ENCODE results near the gene PLCL1. TPM values are rescaled to one million over a fixed set of nuclear protein-coding genes. Genes with fewer than 3 reads are reported as not detected.

Gene PLCL1
- total RNA-seq, 4 donors from 2014 or later: 1.0 to 3.7 (median 2.6) TPM

DNA sequence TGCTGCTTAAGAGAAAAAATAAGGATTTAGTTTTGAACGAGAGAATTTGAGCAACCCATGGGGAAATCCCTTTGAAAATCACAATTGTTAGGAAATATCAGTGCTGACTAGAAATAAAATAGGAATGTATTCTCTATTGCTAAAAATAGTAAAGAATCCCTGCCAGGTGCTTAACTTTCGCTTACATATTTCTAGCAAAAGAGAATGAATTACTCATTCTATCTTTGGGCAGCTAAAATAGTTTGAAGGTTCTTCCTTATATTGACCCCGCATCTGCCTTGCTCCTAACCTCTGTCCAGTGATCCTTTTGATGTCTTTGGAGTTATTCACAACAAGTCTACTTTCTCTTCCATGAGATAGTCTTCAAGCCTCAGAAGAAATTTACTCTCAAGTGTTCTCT is 103.8 kb downstream of the PLCL1 start:
- WGBS, 2 donors: 68 to 79% methylated on average over 3 of the region's 3 CpGs
- DNase-seq (ENCODE audit: low spot score in 2 of 2): no peak
- no peak overlapping the region for H3K4me3 ChIP-seq (ENCODE audit: low read depth, poor library complexity, severe bottlenecking)
- intact Hi-C loops (cut with DNase I; ENCODE audit: low total_unique reads): no loop called here
- TF ChIP-seq POLR2A (IDR thresholded peaks at IDR 0.05): no peak
- TF ChIP-seq, protein P1, sequence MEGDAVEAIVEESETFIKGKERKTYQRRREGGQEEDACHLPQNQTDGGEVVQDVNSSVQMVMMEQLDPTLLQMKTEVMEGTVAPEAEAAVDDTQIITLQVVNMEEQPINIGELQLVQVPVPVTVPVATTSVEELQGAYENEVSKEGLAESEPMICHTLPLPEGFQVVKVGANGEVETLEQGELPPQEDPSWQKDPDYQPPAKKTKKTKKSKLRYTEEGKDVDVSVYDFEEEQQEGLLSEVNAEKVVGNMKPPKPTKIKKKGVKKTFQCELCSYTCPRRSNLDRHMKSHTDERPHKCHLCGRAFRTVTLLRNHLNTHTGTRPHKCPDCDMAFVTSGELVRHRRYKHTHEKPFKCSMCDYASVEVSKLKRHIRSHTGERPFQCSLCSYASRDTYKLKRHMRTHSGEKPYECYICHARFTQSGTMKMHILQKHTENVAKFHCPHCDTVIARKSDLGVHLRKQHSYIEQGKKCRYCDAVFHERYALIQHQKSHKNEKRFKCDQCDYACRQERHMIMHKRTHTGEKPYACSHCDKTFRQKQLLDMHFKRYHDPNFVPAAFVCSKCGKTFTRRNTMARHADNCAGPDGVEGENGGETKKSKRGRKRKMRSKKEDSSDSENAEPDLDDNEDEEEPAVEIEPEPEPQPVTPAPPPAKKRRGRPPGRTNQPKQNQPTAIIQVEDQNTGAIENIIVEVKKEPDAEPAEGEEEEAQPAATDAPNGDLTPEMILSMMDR (IDR thresholded peaks at IDR 0.05): no peak

DNA sequence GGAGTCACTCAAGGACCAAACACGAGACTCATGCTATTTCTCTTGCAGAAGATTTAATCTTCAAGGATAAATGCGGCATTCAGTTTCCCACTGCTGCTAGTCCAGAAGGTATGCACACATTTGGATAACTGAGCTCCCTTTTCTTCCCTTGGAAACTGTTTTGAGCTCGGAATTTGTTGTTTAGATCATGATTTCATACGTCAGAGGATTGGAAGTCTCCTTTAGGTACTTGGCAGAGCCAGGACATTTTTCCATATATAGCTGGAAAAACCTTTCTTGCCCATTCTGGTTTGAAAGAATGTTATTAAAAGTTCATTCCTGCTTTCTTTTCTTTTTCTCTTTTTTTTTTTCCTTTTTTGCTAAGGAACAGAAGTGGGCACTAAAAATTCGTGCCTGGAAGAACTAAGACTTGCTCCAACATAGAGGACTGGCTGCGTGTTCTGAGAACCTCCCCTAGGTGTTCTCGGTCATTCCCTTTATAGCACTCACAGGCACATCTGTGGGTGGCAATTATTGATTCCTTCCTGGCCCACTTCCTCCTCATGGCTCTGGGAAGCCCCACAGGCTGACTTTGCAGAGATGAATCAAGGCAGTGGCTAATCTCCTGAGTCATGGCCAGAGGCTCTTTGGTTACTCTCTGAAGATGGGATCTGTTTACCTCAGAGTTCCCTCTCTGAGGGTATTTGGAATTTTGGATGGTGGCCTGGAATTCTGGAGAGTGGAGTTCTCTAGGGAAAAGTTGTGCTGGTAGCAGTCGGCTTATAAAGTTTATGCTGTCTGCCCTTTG is 104.8 kb downstream of the PLCL1 start:
- 66 to 71% methylated on average over 8 of the region's 8 CpGs for WGBS, 2 donors
- intact Hi-C loops (cut with DNase I; ENCODE audit: low total_unique reads): no loop called here
- TF ChIP-seq, protein P1 (IDR thresholded peaks at IDR 0.05): no peak
- TF ChIP-seq POLR2A (IDR thresholded peaks at IDR 0.05): no peak
- no peak overlapping the region for H3K4me3 ChIP-seq (ENCODE audit: low read depth, poor library complexity, severe bottlenecking)
- DNase-seq (ENCODE audit: low spot score in 2 of 2): no peak

DNA sequence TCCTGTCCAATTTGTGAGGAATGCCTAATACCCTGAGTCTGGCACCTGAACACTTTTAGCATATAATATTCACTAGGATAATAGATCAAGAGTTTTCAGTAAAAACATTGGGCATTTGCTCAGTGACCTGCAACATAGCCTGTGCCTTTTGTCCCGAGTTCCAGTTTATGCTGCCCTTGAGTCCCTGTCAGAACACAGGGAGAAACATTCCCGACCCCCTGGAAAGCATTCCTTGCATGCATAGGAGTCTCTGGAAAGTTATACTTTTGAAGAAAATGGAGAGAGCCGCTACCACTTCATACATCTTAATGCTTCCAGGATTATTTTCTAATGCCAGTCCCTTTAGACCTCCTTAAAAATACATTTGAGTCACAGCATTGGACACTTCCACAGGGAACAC is 107.3 kb downstream of the PLCL1 start:
- no peak for TF ChIP-seq POLR2A (IDR thresholded peaks at IDR 0.05)
- TF ChIP-seq, protein P1 (IDR thresholded peaks at IDR 0.05): no peak
- H3K4me3 ChIP-seq (ENCODE audit: low read depth, poor library complexity, severe bottlenecking): no peak overlapping the region
- no peak for DNase-seq (ENCODE audit: low spot score in 2 of 2)
- WGBS, 2 donors: 81 to 92% methylated on average over 3 of the region's 3 CpGs
- intact Hi-C loops (cut with DNase I; ENCODE audit: low total_unique reads): no loop called here

DNA sequence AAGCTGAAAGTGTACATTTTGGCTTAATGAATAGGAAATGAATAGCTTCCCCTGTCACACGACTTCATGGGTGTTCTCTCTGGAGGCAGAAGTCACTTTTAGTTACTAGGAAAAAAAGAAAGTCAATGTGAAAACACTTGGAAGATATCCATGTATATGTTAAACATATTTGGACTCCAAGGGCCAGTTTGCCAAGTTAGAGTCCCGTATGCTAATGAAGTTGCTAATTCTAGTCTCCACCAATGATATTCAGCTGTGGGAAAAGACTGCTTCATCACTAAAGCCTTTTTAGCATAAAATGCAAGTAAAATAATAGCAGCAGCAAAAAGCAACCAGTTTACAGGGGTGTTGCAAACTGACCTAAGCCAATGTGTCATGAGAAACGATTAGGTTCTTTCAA is 108.7 kb downstream of the PLCL1 start:
- 56 to 57% methylated on average over 3 of the region's 3 CpGs for WGBS, 2 donors
- no peak for DNase-seq (ENCODE audit: low spot score in 2 of 2)
- intact Hi-C loops (cut with DNase I; ENCODE audit: low total_unique reads): no loop called here
- no peak overlapping the region for H3K4me3 ChIP-seq (ENCODE audit: low read depth, poor library complexity, severe bottlenecking)
- TF ChIP-seq, protein P1 (IDR thresholded peaks at IDR 0.05): no peak
- TF ChIP-seq POLR2A (IDR thresholded peaks at IDR 0.05): no peak

DNA sequence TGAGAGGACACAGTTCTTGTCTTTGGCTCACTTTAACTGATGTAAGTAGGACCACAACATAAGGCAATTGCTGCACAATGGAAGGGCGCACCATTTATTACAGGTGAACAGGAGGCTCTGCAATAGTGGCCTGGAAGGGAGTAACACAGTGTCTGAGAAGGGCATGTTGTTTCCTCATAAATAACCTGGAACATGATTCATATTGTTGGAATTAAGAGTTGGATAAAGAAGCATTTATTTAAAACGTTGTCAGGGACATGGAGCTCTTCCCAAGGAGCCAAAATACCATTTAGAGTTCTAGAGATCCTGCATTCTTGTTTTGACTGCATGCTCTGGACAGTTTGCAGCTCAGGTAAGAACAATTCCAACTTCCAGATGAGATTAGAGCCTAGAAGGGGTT is 110.4 kb downstream of the PLCL1 start:
- no peak for DNase-seq (ENCODE audit: low spot score in 2 of 2)
- H3K4me3 ChIP-seq (ENCODE audit: low read depth, poor library complexity, severe bottlenecking): no peak overlapping the region
- intact Hi-C loops (cut with DNase I; ENCODE audit: low total_unique reads): no loop called here
- 54 to 57% methylated on average over 2 of the region's 2 CpGs for WGBS, 2 donors
- TF ChIP-seq, protein P1 (IDR thresholded peaks at IDR 0.05): no peak
- TF ChIP-seq POLR2A (IDR thresholded peaks at IDR 0.05): no peak

Data from lower leg skin (tissue), 4 donors.